Measurements from ENCODE around the gene MKX. TPM values are rescaled to one million over a fixed set of nuclear protein-coding genes. Genes with fewer than 3 reads are reported as not detected.

MKX gene
- total RNA-seq, 1 donor: 6.5 TPM

DNA sequence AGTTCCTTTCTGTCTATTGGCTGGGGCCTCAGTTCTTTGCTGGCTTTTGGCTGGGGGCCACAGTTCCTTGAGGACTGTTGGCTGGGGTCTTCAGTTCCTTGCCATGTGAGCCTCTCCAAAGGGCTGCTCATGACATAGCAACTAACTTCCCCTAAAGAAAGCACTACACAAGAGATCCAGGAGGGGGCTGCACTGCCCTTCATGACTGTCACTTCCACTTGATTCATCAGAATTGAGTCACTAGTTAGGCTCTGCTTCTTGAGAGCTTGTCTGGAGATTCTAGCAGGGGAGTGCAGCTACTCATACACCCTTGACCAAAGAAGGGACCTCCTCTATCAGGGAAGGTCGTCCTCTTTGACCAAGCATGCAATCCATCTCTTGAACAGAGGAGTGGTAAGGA lies 38.0 kb upstream of the MKX start:
- TF ChIP-seq, protein P1, sequence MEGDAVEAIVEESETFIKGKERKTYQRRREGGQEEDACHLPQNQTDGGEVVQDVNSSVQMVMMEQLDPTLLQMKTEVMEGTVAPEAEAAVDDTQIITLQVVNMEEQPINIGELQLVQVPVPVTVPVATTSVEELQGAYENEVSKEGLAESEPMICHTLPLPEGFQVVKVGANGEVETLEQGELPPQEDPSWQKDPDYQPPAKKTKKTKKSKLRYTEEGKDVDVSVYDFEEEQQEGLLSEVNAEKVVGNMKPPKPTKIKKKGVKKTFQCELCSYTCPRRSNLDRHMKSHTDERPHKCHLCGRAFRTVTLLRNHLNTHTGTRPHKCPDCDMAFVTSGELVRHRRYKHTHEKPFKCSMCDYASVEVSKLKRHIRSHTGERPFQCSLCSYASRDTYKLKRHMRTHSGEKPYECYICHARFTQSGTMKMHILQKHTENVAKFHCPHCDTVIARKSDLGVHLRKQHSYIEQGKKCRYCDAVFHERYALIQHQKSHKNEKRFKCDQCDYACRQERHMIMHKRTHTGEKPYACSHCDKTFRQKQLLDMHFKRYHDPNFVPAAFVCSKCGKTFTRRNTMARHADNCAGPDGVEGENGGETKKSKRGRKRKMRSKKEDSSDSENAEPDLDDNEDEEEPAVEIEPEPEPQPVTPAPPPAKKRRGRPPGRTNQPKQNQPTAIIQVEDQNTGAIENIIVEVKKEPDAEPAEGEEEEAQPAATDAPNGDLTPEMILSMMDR (IDR thresholded peaks at IDR 0.05; ENCODE audit: extremely low read depth, low read depth, low read length): peak; percentile 64
- no peak overlapping the region for H3K4me2 ChIP-seq (ENCODE audit: insufficient read depth, low read length)
- no peak overlapping the region for H2AFZ ChIP-seq (ENCODE audit: low read length)
- peak; percentile 30 for DNase-seq (ENCODE audit: insufficient read length, low spot score, missing footprints)
- H4K20me1 ChIP-seq (ENCODE audit: insufficient read depth, low read length): no peaks in the 10 kb centered on the region
- no peaks in the 10 kb centered on the region for H3K36me3 ChIP-seq (ENCODE audit: insufficient read depth, low read length)
- no peaks in the 10 kb centered on the region for H3K9me3 ChIP-seq (ENCODE audit: low read depth, low read length)
- peaks cover 4% of the 10 kb centered on the region for H3K27me3 ChIP-seq (ENCODE audit: insufficient read depth, low read length)
- H3K79me2 ChIP-seq (ENCODE audit: insufficient read depth, low read length): no peaks in the 10 kb centered on the region
- H3K4me1 ChIP-seq (ENCODE audit: insufficient read depth, low read length): no peaks in the 10 kb centered on the region
- H3K27ac ChIP-seq (ENCODE audit: low read depth, low read length): no peak overlapping the region
- no peak overlapping the region for H3K4me3 ChIP-seq (ENCODE audit: insufficient read depth, low read length)

DNA sequence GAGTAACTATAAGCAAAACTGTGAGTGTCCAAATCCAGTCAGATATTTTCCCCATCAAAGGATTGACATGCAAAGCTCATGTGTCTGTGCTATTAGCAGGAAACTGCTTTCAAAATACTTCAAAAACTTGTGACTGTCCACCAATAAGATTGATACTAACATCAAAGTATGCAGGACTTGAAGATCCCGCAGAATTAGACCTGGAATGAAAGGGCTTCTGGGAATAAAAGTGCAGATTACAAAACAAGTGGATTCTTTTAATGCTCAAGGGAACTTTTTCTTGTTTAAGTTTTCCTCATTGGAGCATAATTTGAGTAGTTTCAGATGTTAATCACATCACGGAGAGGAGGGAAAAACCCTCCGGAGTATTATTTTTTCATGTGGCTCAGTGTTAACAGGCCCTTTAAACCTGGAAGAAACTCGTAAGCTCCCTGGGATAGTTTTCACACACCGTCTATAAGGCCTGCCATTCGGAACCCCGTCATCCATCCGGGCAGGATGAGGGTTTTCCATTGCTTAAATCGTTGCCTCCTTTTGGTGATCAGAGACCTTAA lies 33.9 kb upstream of the MKX start:
- Histone ChIP-seq H3K79me2 (ENCODE audit: insufficient read depth, low read length) (no peaks in the 10 kb centered on the region), H3K27ac (ENCODE audit: low read depth, low read length) (no peak overlapping the region), H3K27me3 (ENCODE audit: insufficient read depth, low read length) (peaks cover 4% of the 10 kb centered on the region), H3K9me3 (ENCODE audit: low read depth, low read length) (no peaks in the 10 kb centered on the region), H2AFZ (ENCODE audit: low read length) (no peak overlapping the region), H3K4me2 (ENCODE audit: insufficient read depth, low read length) (no peak overlapping the region), H3K4me3 (ENCODE audit: insufficient read depth, low read length) (no peak overlapping the region), H3K36me3 (ENCODE audit: insufficient read depth, low read length) (no peaks in the 10 kb centered on the region), H4K20me1 (ENCODE audit: insufficient read depth, low read length) (no peaks in the 10 kb centered on the region), H3K4me1 (ENCODE audit: insufficient read depth, low read length) (no peaks in the 10 kb centered on the region)
- peak; percentile 10 for DNase-seq (ENCODE audit: insufficient read length, low spot score, missing footprints)
- TF ChIP-seq, protein P1 (IDR thresholded peaks at IDR 0.05; ENCODE audit: extremely low read depth, low read depth, low read length): no peak

DNA sequence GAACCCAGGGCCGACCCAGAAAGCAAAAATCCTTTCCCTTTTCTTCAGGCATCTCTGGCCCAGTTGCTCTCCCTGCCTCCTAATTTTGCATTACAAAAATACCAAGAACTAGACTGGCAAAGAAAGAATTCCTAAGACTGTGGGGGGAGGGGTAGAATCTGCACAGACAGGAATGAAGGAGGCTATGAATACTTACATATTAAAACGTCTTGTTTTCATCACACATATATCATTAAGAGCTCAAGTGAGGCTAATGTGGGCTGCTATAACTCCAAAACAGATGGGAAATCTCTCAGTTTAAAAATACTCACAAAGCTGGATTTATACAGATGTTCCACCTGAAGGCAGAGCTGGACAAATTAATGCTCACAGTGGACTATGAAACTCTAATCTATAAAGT lies 29.2 kb upstream of the MKX start:
- no peaks in the 10 kb centered on the region for H3K36me3 ChIP-seq (ENCODE audit: insufficient read depth, low read length)
- H3K27ac ChIP-seq (ENCODE audit: low read depth, low read length): no peak overlapping the region
- DNase-seq (ENCODE audit: insufficient read length, low spot score, missing footprints): no peak
- H3K4me1 ChIP-seq (ENCODE audit: insufficient read depth, low read length): no peaks in the 10 kb centered on the region
- no peak overlapping the region for H3K4me3 ChIP-seq (ENCODE audit: insufficient read depth, low read length)
- no peaks in the 10 kb centered on the region for H4K20me1 ChIP-seq (ENCODE audit: insufficient read depth, low read length)
- no peak overlapping the region for H3K4me2 ChIP-seq (ENCODE audit: insufficient read depth, low read length)
- H2AFZ ChIP-seq (ENCODE audit: low read length): no peak overlapping the region
- peaks cover 15% of the 10 kb centered on the region for H3K27me3 ChIP-seq (ENCODE audit: insufficient read depth, low read length)
- H3K9me3 ChIP-seq (ENCODE audit: low read depth, low read length): no peaks in the 10 kb centered on the region
- TF ChIP-seq, protein P1 (IDR thresholded peaks at IDR 0.05; ENCODE audit: extremely low read depth, low read depth, low read length): no peak
- no peaks in the 10 kb centered on the region for H3K79me2 ChIP-seq (ENCODE audit: insufficient read depth, low read length)

DNA sequence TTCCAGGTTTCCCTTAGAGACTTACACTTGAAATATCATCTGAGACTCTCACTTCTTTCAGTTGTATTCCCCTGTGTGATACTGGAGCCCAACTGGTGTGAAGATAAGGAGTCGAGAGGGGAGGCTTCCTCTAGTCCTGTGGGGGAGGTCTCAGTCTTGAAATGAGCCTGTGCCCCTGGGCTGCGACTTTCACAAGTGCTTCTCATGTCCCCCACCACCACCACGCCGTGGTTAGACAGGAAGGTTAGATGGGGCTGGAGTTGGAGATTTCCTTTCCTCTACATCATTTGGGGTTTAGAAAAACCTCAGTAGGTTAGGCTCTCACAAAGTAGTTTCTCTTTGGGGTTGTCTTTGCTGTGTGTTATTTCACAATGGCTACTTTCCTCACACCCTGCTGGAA lies 25.6 kb upstream of the MKX start:
- H3K27ac ChIP-seq (ENCODE audit: low read depth, low read length): no peak overlapping the region
- H3K79me2 ChIP-seq (ENCODE audit: insufficient read depth, low read length): no peaks in the 10 kb centered on the region
- H3K4me3 ChIP-seq (ENCODE audit: insufficient read depth, low read length): no peak overlapping the region
- no peak overlapping the region for H3K4me2 ChIP-seq (ENCODE audit: insufficient read depth, low read length)
- H3K9me3 ChIP-seq (ENCODE audit: low read depth, low read length): no peaks in the 10 kb centered on the region
- no peaks in the 10 kb centered on the region for H3K36me3 ChIP-seq (ENCODE audit: insufficient read depth, low read length)
- no peaks in the 10 kb centered on the region for H4K20me1 ChIP-seq (ENCODE audit: insufficient read depth, low read length)
- H2AFZ ChIP-seq (ENCODE audit: low read length): no peak overlapping the region
- TF ChIP-seq, protein P1 (IDR thresholded peaks at IDR 0.05; ENCODE audit: extremely low read depth, low read depth, low read length): no peak
- H3K4me1 ChIP-seq (ENCODE audit: insufficient read depth, low read length): no peaks in the 10 kb centered on the region
- DNase-seq (ENCODE audit: insufficient read length, low spot score, missing footprints): no peak
- H3K27me3 ChIP-seq (ENCODE audit: insufficient read depth, low read length): peaks cover 17% of the 10 kb centered on the region
